BE2C (cell line): Measurements from ENCODE around the gene SUPV3L1.
A peak's percentile ranks its signal among the peaks of the same experiment; 100 is the strongest.

Experiments
- DNase-seq: peaks from one replicate; pipeline ENCODE4 v3.0.0-alpha.2; 2020
- H3K27me3 ChIP-seq: fragments of 250-450 bp; sonication (Bioruptor Pico); 2 replicates; pipeline ENCODE4 v1.5.1; 2020; ENCODE audit warnings: mild to moderate bottlenecking
- H3K36me3 ChIP-seq: fragments of 250-450 bp; sonication (Bioruptor Pico); 2 replicates; pipeline ENCODE4 v1.5.1; 2020; ENCODE audit warnings: mild to moderate bottlenecking
- H3K4me1 ChIP-seq: fragments of 250-450 bp; sonication (Bioruptor Pico); 2 replicates; pipeline ENCODE4 v1.5.1; 2020
- H3K4me3 ChIP-seq: 2 replicates; pipeline ENCODE4 v1.5.1; 2011; ENCODE audit warnings: low read depth, low read length
- H3K9me3 ChIP-seq: fragments of 250-450 bp; sonication (Bioruptor Pico); 2 replicates; pipeline ENCODE4 v1.5.1; 2020
- TF ChIP-seq, protein P1 (sequence below): IDR thresholded peaks from 2 replicates; pipeline ENCODE4 v1.5.1; 2012; ENCODE audit warnings: mild to moderate bottlenecking, low read depth, low read length

SUPV3L1 gene

DNA sequence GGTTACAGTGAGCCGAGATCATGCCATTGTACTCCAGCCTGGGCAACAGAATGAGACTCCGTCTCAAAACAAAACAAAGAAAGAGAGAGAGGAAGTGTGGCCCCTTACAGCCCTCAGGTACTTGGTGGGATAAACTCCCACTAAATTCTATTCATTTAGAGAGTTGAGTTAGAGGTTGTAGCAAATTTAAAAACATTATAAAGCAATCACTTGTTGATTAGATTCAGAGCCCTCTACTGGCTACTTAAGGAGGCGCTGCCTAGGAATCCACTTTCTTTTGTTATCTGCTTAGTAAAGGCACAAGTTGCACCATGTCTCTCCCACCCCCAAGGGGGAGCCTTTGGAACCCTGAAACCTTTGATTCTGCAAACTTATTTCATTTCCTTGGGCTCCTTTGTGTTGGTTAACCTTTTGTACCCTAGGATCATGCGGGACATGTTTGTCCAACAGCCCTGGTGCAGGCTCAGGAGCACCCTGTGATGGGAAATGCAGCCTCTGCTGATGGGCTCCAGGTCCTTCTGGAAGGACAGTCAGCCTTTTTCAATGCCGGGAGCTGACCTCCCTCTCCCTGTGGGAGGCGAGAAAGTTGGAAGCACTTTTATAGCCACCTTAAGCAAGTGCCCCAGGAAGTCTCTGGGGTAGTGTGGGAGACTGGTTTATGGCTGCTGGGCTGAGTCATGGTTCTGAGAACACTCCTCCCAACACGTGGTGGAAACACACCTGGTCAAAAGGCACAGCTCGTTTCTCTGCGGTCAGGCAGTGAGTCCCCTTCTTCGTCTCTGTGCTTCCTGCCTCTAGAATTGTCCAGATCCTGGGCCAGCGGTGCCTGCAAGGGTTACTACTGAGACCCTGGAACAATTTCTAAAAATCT lies 42.4 kb downstream of the SUPV3L1 start:
- no peak overlapping the region for H3K4me3 ChIP-seq
- H3K9me3 ChIP-seq: no peaks in the 10 kb centered on the region
- H3K27me3 ChIP-seq: no peaks in the 10 kb centered on the region
- H3K36me3 ChIP-seq: no peaks in the 10 kb centered on the region
- no peaks in the 10 kb centered on the region for H3K4me1 ChIP-seq
- TF ChIP-seq, protein P1, sequence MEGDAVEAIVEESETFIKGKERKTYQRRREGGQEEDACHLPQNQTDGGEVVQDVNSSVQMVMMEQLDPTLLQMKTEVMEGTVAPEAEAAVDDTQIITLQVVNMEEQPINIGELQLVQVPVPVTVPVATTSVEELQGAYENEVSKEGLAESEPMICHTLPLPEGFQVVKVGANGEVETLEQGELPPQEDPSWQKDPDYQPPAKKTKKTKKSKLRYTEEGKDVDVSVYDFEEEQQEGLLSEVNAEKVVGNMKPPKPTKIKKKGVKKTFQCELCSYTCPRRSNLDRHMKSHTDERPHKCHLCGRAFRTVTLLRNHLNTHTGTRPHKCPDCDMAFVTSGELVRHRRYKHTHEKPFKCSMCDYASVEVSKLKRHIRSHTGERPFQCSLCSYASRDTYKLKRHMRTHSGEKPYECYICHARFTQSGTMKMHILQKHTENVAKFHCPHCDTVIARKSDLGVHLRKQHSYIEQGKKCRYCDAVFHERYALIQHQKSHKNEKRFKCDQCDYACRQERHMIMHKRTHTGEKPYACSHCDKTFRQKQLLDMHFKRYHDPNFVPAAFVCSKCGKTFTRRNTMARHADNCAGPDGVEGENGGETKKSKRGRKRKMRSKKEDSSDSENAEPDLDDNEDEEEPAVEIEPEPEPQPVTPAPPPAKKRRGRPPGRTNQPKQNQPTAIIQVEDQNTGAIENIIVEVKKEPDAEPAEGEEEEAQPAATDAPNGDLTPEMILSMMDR: peak; percentile 78
- DNase-seq: no peak

DNA sequence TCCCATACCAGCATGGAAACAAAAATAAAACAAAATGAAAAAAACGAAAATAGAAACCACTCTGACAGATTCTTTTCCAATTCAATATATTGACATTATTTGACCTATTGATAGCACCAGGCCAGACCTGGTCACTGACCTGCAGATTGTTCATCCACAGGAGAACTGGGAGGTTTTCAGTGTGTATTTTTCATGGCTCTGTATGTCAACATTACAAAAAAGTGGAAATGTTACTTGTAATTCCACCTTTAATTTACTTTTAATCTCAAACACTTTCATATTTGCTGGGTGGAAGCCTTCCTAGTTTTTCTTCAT lies 43.0 kb downstream of the SUPV3L1 start:
- Histone ChIP-seq H3K9me3 (no peaks in the 10 kb centered on the region), H3K4me1 (no peaks in the 10 kb centered on the region), H3K27me3 (no peaks in the 10 kb centered on the region), H3K4me3 (no peak overlapping the region), H3K36me3 (no peaks in the 10 kb centered on the region)
- no peak for DNase-seq
- TF ChIP-seq, protein P1: no peak

GRCh38 chr10:69224862-69225657 lies 45.0 kb downstream of the SUPV3L1 start:
- H3K9me3 ChIP-seq: no peaks in the 10 kb centered on the region
- no peak overlapping the region for H3K4me3 ChIP-seq
- no peaks in the 10 kb centered on the region for H3K4me1 ChIP-seq
- TF ChIP-seq, protein P1: no peak
- DNase-seq: no peak
- no peaks in the 10 kb centered on the region for H3K27me3 ChIP-seq
- no peaks in the 10 kb centered on the region for H3K36me3 ChIP-seq

DNA sequence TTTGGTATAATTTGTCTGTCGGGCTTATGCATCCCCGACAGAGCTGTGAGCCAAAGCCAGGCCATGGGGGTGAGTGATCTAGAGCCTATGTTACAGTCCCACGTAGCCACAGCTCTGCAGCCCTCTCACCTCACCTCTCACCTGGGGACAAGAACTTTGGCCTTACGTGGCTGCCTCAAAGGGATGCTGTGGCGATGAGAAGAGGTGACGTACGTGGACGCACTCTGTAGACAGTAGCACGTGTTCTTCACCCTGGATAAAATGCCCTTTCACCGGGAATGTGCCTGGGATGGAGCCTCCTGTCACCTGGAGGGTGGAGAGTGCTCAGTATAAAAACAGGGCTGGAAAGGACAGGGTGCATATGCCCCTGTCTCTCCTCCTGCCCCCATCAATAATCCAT lies 45.6 kb downstream of the SUPV3L1 start:
- no peaks in the 10 kb centered on the region for H3K36me3 ChIP-seq
- no peaks in the 10 kb centered on the region for H3K27me3 ChIP-seq
- no peaks in the 10 kb centered on the region for H3K9me3 ChIP-seq
- no peak overlapping the region for H3K4me3 ChIP-seq
- TF ChIP-seq, protein P1: no peak
- no peak for DNase-seq
- no peaks in the 10 kb centered on the region for H3K4me1 ChIP-seq

DNA sequence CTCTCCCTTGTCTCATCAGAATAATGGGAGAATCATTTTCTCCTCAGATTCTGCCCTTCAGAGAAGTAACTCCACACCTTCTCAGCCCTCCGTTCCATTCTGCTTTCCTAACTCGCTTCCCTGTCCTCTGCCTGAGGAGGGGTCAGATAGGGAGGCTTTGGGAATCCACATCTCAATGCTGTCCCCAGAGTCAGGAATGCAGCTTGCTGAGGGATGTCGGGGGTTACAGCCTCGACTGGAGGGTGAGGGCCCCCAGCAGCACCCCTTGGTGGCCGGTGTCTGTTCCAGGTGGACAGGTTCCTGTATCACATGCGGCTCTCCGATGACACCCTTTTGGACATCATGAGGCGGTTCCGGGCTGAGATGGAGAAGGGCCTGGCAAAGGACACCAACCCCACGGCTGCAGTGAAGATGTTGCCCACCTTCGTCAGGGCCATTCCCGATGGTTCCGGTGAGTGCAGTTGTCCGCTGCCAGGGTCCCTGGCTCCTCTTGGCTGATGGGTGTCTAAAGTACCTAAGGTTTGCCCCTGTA lies 47.0 kb downstream of the SUPV3L1 start:
- no peak for DNase-seq
- Histone ChIP-seq H3K4me1 (no peaks in the 10 kb centered on the region), H3K36me3 (no peaks in the 10 kb centered on the region), H3K4me3 (no peak overlapping the region), H3K27me3 (no peaks in the 10 kb centered on the region), H3K9me3 (no peaks in the 10 kb centered on the region)
- TF ChIP-seq, protein P1: no peak
